ENCODE measurements around the gene ATP1A1.

The ATP1A1 gene

DNA sequence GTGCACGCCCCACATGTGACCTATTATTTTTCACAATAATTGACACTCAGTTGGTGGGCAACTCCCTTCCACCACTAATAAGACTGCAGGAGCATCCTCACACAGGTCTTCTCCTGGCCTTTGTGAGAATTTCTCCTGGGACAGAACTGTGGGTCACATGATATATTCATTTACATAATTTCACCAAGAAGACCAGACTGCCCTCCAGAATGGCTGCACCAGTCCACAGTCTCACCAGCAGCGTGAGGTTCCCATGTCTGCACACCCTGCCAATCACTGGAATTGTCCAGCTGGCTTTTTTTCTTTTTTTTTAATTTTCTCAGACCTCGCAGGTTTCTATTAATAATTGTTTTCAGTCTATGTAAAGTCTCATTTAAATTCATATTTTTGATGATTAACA lies 41.3 kb downstream of the ATP1A1 start:
- no peak for DNase-seq (ENCODE audit: low read depth, low spot score)

- no peak for DNase-seq (ENCODE audit: low read depth, low spot score)
Measured at GRCh38 chr1:116415200-116415698, 42.2 kb downstream of the ATP1A1 start.

DNA sequence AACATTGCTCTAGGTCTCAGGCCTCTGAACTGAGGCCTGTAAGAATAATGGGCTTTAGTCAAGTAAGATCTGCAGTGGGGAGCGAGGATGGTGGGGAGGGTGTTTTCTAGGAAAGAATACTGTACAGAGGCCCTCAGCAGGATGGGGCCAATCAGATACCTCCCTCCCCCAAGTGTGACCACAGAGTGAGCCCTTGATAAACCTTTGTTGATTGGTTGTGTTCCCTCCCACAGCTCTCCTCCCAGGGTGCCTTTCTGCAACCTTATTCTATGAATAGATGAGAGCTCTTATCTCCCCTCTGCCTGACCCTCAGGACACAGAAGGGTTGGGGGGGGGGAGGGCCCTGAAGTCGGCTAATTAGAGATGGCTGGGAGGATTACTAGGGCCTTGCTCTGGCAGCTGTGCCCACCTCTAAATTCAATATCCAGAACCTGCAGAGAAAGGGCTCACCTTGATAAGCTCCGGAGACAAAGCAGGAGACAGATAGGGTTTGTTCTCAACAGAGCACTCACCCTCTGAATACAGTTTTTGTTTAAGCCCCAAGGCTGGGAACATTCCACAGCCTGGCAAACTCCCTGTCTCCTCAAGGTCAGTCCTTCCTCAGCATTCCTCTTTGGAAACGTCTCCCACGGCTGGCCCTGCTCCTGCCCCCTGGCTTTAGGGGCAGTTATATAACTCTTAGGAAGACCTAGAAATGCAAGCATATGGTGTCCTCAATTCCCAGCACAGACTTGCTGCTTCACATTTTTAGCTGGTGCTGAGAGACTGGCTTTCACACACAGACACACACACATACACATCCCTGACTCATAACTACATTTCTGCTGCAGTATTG lies 42.9 kb downstream of the ATP1A1 start:
- DNase-seq (ENCODE audit: low read depth, low spot score) = peak; percentile 34

DNA sequence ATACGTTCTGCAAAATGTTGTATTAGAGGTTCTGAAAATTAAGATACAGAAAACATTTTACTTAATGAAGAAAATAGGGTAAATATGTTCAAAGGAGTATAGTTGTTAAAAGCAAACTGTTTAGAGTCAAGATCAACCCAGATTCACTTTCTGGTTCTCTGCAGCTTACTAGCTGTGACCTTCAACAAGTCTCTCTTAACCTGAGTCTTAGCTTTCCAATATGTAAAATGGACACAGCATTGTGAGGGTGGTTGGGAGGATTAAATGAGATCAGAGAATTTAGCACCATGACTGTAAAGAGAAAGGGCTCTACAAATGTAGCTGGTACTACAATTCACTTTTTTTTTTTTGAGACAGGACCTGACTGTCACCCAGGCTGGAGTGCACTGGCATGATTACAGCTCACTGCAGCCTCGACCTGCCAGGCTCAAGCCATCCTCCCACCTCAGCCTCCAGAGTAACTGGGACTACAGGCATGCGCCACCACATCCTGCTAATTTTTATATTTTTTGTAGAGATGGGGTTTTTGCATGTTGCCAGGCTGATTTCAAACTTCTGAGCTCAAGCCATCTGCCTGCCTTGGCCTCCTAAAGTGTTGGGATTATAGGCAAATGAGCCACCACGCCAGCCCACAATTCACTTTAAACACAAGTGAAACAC lies 43.9 kb downstream of the ATP1A1 start:
- no peak for DNase-seq (ENCODE audit: low read depth, low spot score)

DNA sequence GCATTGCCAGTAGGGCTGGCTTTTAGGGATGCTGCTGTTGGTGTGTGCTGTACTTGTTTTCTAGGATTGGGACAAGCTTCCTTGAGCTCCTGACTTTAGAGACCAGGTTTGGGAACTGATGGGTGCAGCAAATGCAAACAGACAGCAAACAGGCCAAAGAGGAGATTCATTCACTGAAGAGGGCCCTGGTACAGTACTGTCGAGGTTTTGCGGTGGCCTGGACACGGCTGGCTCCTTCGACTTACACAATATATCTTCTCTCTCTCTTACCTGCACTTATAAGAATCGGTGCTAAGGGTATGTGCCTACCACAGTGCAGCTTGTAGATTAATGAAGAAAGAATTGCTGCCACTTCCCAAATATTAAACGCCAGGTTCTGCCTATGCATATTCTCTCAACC lies 44.6 kb downstream of the ATP1A1 start:
- DNase-seq (ENCODE audit: low read depth, low spot score) = no peak

GRCh38 chr1:116418091-116418830 lies 45.2 kb downstream of the ATP1A1 start:
- DNase-seq (ENCODE audit: low read depth, low spot score) = peak; percentile 93

DNA sequence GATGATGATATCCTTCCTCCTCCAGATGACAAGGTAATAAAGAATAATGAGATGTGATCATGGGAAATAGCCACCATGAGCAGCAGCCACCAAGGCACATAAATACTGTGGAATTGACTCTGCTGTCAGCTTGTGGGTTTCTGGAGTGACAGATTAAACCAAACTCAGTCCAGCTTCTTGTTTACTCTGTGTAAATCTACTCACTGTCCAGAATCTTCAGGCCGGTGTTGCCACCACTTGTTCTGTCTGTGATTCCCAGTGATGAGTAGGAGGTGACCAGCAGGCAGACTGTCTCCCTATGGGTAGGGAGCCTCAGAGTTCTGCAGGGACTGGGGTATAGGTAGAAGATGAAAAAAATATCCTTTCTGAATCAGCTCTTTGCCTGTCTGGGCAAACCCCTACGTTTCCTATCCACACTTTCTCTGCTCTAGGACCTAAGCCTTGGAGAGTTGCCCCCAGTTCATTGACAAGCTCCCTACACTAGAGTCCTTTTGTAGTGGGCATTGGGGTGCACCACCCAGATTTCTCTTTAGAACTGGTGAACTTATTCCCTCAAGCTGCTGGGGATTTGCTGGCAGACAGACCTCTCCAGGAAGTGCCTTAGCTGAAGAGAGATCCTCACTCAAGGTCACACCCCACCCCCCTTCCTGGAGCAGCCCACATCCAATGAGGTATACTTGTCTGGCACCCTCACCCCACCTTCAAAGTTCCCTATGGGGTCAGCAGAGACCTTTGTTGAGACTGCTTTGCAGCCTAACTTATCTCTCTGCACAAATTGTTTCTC lies 47.6 kb downstream of the ATP1A1 start:
- DNase-seq (ENCODE audit: low read depth, low spot score) = no peak

GRCh38 chr1:116424438-116424837 lies 51.4 kb downstream of the ATP1A1 start:
- no peak for DNase-seq (ENCODE audit: low read depth, low spot score)

- no peak for DNase-seq (ENCODE audit: low read depth, low spot score)
Measured at GRCh38 chr1:116424863-116425262, 51.8 kb downstream of the ATP1A1 start.

GRCh38 chr1:116425987-116426386 lies 52.9 kb downstream of the ATP1A1 start:
- DNase-seq (ENCODE audit: low read depth, low spot score) = no peak

- DNase-seq (ENCODE audit: low read depth, low spot score) = no peak
Measured at GRCh38 chr1:116426401-116426800, 53.4 kb downstream of the ATP1A1 start.

DNA sequence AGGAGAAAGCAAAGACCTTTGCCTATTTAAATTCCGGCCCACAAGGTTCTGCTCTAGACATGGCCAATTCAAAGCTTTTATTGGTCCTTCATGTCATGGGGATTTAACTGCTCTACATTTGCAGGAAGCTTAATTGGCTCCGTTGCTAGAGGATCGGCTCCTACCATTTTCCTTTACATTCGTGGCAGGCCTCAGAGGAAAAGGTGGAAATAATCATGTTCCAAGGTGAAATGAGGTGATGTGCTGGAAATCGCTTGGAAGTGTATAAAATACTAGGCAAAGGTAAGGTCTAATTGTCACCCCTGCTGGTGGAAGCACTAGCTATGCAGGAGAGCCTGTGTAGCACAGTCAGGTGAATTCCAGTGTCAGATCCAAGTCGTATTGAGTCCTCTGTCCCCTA lies 55.5 kb downstream of the ATP1A1 start:
- DNase-seq (ENCODE audit: low read depth, low spot score) = no peak

- DNase-seq (ENCODE audit: low read depth, low spot score) = no peak
Measured at GRCh38 chr1:116429821-116430374, 56.9 kb downstream of the ATP1A1 start.

DNA sequence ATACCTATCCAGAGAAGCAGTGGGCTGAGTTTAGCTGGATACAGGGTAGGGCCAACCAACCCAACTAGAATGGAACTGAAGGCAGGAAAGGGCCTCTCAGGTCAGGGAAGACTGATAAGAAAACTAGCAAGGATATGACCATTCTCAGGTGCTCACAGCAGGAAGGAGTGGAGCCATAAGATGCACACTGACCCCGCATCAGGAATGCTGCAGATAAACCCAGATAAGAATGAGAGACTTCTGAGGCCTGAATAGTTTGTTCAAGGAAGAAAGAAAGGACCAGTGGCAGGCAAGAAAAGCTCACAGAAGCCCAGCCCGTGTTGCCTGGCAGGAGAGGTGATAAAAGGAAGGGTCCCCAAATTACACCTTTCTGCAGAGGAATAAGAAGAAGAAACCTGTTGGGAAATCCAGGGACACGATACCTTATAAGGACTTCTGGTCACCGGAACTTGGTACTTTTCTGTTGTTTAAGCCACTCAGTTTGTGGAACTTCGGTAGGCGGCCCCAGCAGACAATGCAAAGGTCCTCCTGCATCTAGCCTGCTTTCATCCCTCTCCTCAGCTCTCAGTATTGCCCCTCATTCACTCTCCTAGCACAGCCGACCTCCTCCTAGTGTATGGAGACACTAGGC lies 58.9 kb downstream of the ATP1A1 start:
- DNase-seq (ENCODE audit: low read depth, low spot score) = no peak

- no peak for DNase-seq (ENCODE audit: low read depth, low spot score)
Measured at GRCh38 chr1:116432655-116433265, 59.7 kb downstream of the ATP1A1 start.

DNA sequence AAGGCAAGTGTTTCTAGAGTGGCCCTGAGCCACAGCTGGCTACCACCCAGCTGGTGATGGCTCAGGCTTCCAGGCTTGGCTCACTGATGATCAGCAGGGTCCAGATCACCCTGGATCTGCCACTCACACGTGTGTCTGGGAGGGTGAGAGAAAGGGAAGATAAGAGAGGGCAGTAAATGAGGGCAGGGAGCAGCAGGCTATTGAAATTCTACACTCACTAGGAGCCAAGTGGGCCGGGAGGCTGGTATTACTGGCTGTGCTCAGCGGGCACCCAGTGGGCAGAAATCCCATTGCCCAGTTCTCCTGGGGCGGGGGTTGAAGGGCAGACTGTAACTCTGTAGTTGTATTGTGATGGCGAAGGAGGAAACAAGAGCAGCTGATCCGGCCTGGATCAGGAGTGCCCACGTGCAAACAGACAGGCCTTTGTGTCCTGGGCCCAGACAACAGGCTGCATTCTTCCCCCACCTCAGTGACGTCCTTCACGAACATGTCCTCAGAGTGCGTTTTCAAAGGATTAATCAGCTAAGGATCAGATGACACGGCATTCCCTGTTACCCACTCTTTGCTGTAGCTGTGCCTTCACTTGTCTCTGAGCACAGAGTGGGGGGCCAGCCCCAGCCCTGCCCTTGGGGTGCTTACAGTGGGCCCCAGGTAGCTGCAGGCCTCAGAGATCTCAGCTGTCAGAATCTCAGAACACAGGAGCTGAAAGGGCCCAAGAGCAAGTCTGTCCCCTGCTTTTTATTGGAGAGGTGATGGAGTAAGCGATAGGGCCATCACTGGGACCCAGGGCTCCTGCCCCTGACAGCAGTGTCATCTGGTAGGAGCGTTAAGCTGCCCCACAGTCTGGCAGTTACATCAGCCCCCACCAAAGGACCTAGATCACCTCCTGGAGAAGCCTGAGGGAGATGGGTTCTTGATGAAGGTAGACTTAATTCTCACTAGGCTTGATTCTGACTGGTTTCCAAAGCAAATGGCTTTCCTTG lies 60.5 kb downstream of the ATP1A1 start:
- peak; percentile 80 for DNase-seq (ENCODE audit: low read depth, low spot score)

DNA sequence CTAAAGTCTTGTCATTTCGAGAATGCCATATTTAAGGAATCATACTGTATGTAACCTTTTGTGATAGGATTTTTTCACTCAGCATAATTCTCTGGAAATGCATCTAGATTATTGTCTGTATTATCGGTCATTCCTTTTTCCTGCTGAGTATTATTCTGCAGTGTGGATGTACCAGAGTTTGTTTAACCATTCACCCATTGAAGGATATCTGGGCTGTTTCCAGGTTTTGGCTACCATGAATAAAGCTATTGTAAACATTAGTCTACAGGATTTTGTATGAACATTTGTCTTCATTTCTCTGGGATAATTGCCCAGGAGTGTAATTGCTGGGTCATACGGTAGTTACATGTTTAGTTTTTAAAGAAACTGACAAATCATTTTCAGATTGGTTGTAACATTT lies 61.8 kb downstream of the ATP1A1 start:
- no peak for DNase-seq (ENCODE audit: low read depth, low spot score)

DNA sequence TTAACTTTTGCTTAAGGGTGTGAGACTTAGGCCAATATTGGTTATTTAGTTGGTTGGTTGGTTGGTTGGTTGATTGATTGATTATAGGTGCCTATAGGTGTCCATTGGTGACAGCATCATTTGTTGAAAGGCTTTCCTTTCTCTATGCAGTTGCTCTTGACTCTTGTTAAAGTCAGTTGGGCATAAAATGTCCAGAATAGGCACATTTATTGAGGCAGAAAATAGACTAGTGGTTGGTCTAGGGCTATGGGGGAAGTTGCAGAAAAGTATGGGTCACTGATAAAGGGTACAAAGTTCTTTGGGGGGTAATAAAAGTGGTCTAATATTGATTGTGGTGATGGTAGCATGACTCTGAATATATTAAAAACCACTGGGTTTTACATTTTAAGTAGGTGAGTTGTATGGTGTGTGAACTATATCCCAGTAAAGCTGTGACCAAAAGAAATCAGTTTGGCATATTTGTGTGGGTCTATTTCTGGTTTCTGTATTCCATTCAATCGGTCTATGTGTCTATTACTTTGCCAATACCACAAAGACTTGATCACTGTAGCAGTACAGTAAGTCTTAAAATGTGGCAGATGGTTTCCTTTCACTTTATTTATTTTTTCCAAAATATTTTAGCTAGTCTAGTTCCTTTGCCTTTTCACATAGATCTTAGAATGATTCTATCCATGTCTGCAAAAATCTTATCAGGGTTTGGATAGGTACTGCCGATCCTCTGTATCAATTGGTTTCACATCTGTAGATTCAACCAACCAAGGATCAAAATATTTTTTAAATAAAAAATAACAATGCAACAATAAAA lies 63.0 kb downstream of the ATP1A1 start:
- DNase-seq (ENCODE audit: low read depth, low spot score) = no peak

Data from astrocyte of the hippocampus (primary cell).